Panc1 (cell line): ENCODE data around the gene FAM76B. TPM values are rescaled to one million over a fixed set of nuclear protein-coding genes. Genes with fewer than 3 reads are reported as not detected.

Experiments used
- ATAC-seq: fragments of 200-7000 bp; cut with Tn5 transposase; 2 replicates; pipeline ENCODE4 v1.9.1; 2020; ENCODE audit warnings: mild to moderate bottlenecking, moderate library complexity
- BruUV-seq: library from RNA; stranded (reverse); fragments of 400-500 nt; replicated peaks from 2 replicates; lab custom pipeline; 2021; lab: Mats Ljungman, UMichigan
- CTCF ChIA-PET: fragments of 300-600 bp; sonication (Branson Sonifier 250); formaldehyde crosslinking; loops from one replicate; lab custom pipeline; 2022; ENCODE audit warnings: antibody characterized with exemption; lab: Charles Lee
- POLR2A ChIA-PET: fragments of 300-600 bp; sonication (Branson Sonifier 250); formaldehyde crosslinking; loops from one replicate; lab custom pipeline; 2022; ENCODE audit warnings: antibody characterized with exemption; lab: Charles Lee
- DNase-seq: peaks from one replicate; pipeline ENCODE4 v3.0.0-alpha.2; 2010; ENCODE audit warnings: low read depth, low spot score
- H3K27ac ChIP-seq: 2 replicates; pipeline ENCODE4 v1.5.1; 2011; ENCODE audit warnings: mild to moderate bottlenecking, low read length, inconsistent platforms
- H3K27me3 ChIP-seq: fragments of 200-500 bp; sonication (Bioruptor generic); 2 replicates; pipeline ENCODE4 v1.6.0; 2014; ENCODE audit warnings: low read length, inconsistent platforms; ENCODE audit not compliant: control insufficient read depth, insufficient read depth
- H3K36me3 ChIP-seq: fragments of 200-500 bp; sonication (Bioruptor generic); 2 replicates; pipeline ENCODE4 v1.5.1; 2014; ENCODE audit warnings: inconsistent platforms, mild to moderate bottlenecking, low read length, moderate library complexity; ENCODE audit not compliant: control insufficient read depth, insufficient read depth
- H3K4me1 ChIP-seq: 2 replicates; pipeline ENCODE4 v1.5.1; 2011; ENCODE audit warnings: inconsistent platforms, mild to moderate bottlenecking, low read length, moderate library complexity; ENCODE audit not compliant: control insufficient read depth, insufficient read depth
- H3K4me3 ChIP-seq, 2 experiments: 2 replicates each; pipeline ENCODE4 v1.5.1; 2011 to 2012; ENCODE audit warnings: low read depth in 2 of 2, low read length in 2 of 2, mild to moderate bottlenecking in 2 of 2, inconsistent platforms in 1 of 2, moderate library complexity in 1 of 2
- H3K9me3 ChIP-seq: fragments of 200-500 bp; sonication (Bioruptor generic); 2 replicates; pipeline ENCODE4 v1.5.1; 2014; ENCODE audit warnings: low read depth, mild to moderate bottlenecking, inconsistent platforms, low read length, moderate library complexity; ENCODE audit not compliant: control insufficient read depth, insufficient read depth
- CTCF ChIP-seq: fragments of 450-650 bp; IDR thresholded peaks from 2 replicates; pipeline ENCODE4 v1.5.1; 2017; ENCODE audit warnings: mild to moderate bottlenecking
- POLR2AphosphoS5 ChIP-seq: IDR thresholded peaks from 2 replicates; pipeline ENCODE4 v1.6.1; 2012; ENCODE audit warnings: mild to moderate bottlenecking, low read depth, low read length, moderate library complexity
- REST ChIP-seq, 2 experiments: IDR thresholded peaks; 2 replicates each; pipeline ENCODE4 v1.6.1; 2011 to 2012; ENCODE audit warnings: low read depth in 2 of 2, control low read depth in 1 of 2, low read length in 1 of 2, mild to moderate bottlenecking in 1 of 2, moderate library complexity in 1 of 2; ENCODE audit not compliant: insufficient read depth in 1 of 2
- SIN3A ChIP-seq: IDR thresholded peaks from 2 replicates; pipeline ENCODE4 v1.6.1; 2012; ENCODE audit warnings: low read depth, mild to moderate bottlenecking, low read length, moderate library complexity, borderline replicate concordance; ENCODE audit not compliant: insufficient read depth
- TCF7L2 ChIP-seq: IDR thresholded peaks from 2 replicates; pipeline ENCODE4 v1.6.1; 2011; ENCODE audit warnings: mild to moderate bottlenecking, low read depth, low read length, inconsistent platforms
- in situ Hi-C: cut with HindIII; loops from 2 replicates; pipeline ENCODE4 v1.10.0; 2016; ENCODE audit warnings: low sequenced_read_pairs, low pct_unique_long_range_greater_than_20kb
- intact Hi-C: fragments of 100-400 bp; cut with micrococcal nuclease; formaldehyde crosslinking; loops from one replicate; pipeline ENCODE4 v1.10.0; 2022; ENCODE audit not compliant: unreplicated experiment
- total RNA-seq: library from RNA; stranded (reverse); gene quantifications from one replicate; pipeline ENCODE4 v1.2.1, GENCODE V29; 2021; ENCODE audit not compliant: unreplicated experiment

FAM76B gene
- total RNA-seq, 1 experiment from 2014 or later, result 31.2 TPM

- in situ Hi-C loops, result no loop called here
Measured at GRCh38 chr11:95762534-95762933, 27.0 kb downstream of the FAM76B start.

GRCh38 chr11:95760941-95761340 is 28.6 kb downstream of the FAM76B start:
- intact Hi-C loops, result loop anchor here (10.0 kb wide), 1 partner anchor 696 kb away; the partner anchor contains the start of gene SRSF8
- DNase-seq, result no peak
- BruUV-seq, result no TSS peak
- Histone ChIP-seq H3K9me3 (no peaks in the 10 kb centered on the region), H3K27ac (no peak overlapping the region), H3K27me3 (peaks cover 8% of the 10 kb centered on the region; the same call in 1 of the 2 replicates), H3K36me3 (no peaks in the 10 kb centered on the region), H3K4me3 (no peak overlapping the region), H3K4me1 (no peaks in the 10 kb centered on the region)
- ChIA-PET POLR2A (no interaction called here), CTCF (interaction anchor here (0.6 to 0.8 kb wide), 2 partner anchors 55 to 703 kb away, joined by 3 to 9 read pairs; no protein-coding TSS in a partner anchor)
- in situ Hi-C loops, result no loop called here
- TF ChIP-seq REST (IDR thresholded peaks at IDR 0.05; ENCODE audit: insufficient read depth in 1 of 2, low read depth in 2 of 2, low read length in 1 of 2) (no peak), CTCF (no peak), SIN3A (no peak), TCF7L2 (no peak), POLR2AphosphoS5 (no peak)
- no peak for ATAC-seq

More at GRCh38 chr11:95762534-95762933, 27.0 kb downstream of the FAM76B start:
- TF ChIP-seq CTCF, result no peak
- TF ChIP-seq SIN3A, result no peak
- TF ChIP-seq TCF7L2, result no peak
- no peak for TF ChIP-seq REST (IDR thresholded peaks at IDR 0.05; ENCODE audit: insufficient read depth in 1 of 2, low read depth in 2 of 2, low read length in 1 of 2)
- TF ChIP-seq POLR2AphosphoS5, result no peak
- ChIA-PET POLR2A (no interaction called here), CTCF (interaction anchor here (0.6 kb wide), 1 partner anchor 10 kb away, joined by 8 read pairs; no protein-coding TSS in a partner anchor)
- H3K27ac ChIP-seq, result no peak overlapping the region
- ATAC-seq, result no peak
- no TSS peak for BruUV-seq
- H3K4me1 ChIP-seq, result no peaks in the 10 kb centered on the region
- intact Hi-C loops, result loop anchor here (10.0 kb wide), 1 partner anchor 698 kb away; the partner anchor contains the start of gene SRSF8
- H3K9me3 ChIP-seq, result no peaks in the 10 kb centered on the region
- DNase-seq, result no peak
- H3K36me3 ChIP-seq, result no peaks in the 10 kb centered on the region
- H3K27me3 ChIP-seq, result peaks cover 8% of the 10 kb centered on the region; the same call in 1 of the 2 replicates
- H3K4me3 ChIP-seq, result no peak overlapping the region
